Astrocyte (in vitro differentiated cells and primary cell): ENCODE data around the gene CTNNA3. TPM values are rescaled to one million over a fixed set of nuclear protein-coding genes. Genes with fewer than 3 reads are reported as not detected.

Source experiments
- DNase-seq: peaks from one replicate; pipeline ENCODE4 v3.0.0-alpha.2; 2010; ENCODE audit warnings: low read depth
- FAIRE-seq: peaks from 2 replicates; lab custom pipeline; 2011; peaks lifted over from hg19 to GRCh38; lab: Jason Lieb, UNC
- H2AFZ ChIP-seq: 2 replicates; pipeline ENCODE4 v1.6.0; 2012; ENCODE audit warnings: low read depth, low read length, inconsistent platforms
- H3K27ac ChIP-seq: 2 replicates; pipeline ENCODE4 v1.5.1; 2011; ENCODE audit warnings: low read depth, low read length, inconsistent platforms
- H3K27me3 ChIP-seq: 2 replicates; pipeline ENCODE4 v1.6.0; 2011; ENCODE audit warnings: low read length, inconsistent platforms; ENCODE audit not compliant: insufficient read depth
- H3K36me3 ChIP-seq: 2 replicates; pipeline ENCODE4 v1.5.1; 2011; ENCODE audit warnings: low read length, inconsistent platforms; ENCODE audit not compliant: insufficient read depth
- H3K4me1 ChIP-seq: 2 replicates; pipeline ENCODE4 v1.5.1; 2011; ENCODE audit warnings: low read length, inconsistent platforms; ENCODE audit not compliant: insufficient read depth
- H3K4me2 ChIP-seq: 2 replicates; pipeline ENCODE4 v1.6.0; 2012; ENCODE audit warnings: low read length, inconsistent platforms
- H3K4me3 ChIP-seq: 2 replicates; pipeline ENCODE4 v1.5.1; 2011; ENCODE audit warnings: low read depth, mild to moderate bottlenecking, low read length, inconsistent platforms; ENCODE audit not compliant: insufficient read depth
- H3K79me2 ChIP-seq: 2 replicates; pipeline ENCODE4 v1.6.0; 2012; ENCODE audit warnings: mild to moderate bottlenecking, low read length, inconsistent platforms; ENCODE audit not compliant: insufficient read depth
- H3K9ac ChIP-seq: 2 replicates; pipeline ENCODE4 v1.6.0; 2012; ENCODE audit warnings: mild to moderate bottlenecking, low read length, inconsistent platforms
- H3K9me3 ChIP-seq: 2 replicates; pipeline ENCODE4 v1.5.1; 2012; ENCODE audit warnings: low read depth, mild to moderate bottlenecking, low read length, inconsistent platforms; ENCODE audit not compliant: insufficient read depth
- H4K20me1 ChIP-seq: 2 replicates; pipeline ENCODE4 v1.6.0; 2012; ENCODE audit warnings: low read length, inconsistent platforms; ENCODE audit not compliant: insufficient read depth
- H3K27ac Mint-ChIP-seq: one replicate; pipeline ENCODE4 v1.8.0; 2021; ENCODE audit warnings: mild to moderate bottlenecking, mixed read lengths; ENCODE audit not compliant: unreplicated experiment
- H3K27me3 Mint-ChIP-seq: one replicate; pipeline ENCODE4 v1.8.0; 2021; ENCODE audit warnings: low read depth, mixed read lengths; ENCODE audit not compliant: unreplicated experiment
- H3K36me3 Mint-ChIP-seq: one replicate; pipeline ENCODE4 v1.8.0; 2021; ENCODE audit warnings: low read depth, mixed read lengths; ENCODE audit not compliant: unreplicated experiment
- H3K4me1 Mint-ChIP-seq: one replicate; pipeline ENCODE4 v1.8.0; 2021; ENCODE audit warnings: low read depth, mixed read lengths; ENCODE audit not compliant: unreplicated experiment
- H3K4me3 Mint-ChIP-seq: one replicate; pipeline ENCODE4 v1.8.0; 2021; ENCODE audit warnings: mild to moderate bottlenecking, moderate library complexity, mixed read lengths; ENCODE audit not compliant: unreplicated experiment
- H3K9me3 Mint-ChIP-seq: one replicate; pipeline ENCODE4 v1.8.0; 2021; ENCODE audit warnings: mild to moderate bottlenecking, mixed read lengths; ENCODE audit not compliant: unreplicated experiment
- EZH2 ChIP-seq: IDR thresholded peaks from 2 replicates; pipeline ENCODE4 v1.6.1; 2012; ENCODE audit warnings: mild to moderate bottlenecking, low read length, inconsistent platforms; ENCODE audit not compliant: insufficient read depth
- total RNA-seq: library from RNA; stranded (reverse); gene quantifications from 2 replicates; pipeline ENCODE4 v1.2.1, GENCODE V29; 2021
- TF ChIP-seq, protein P1 (sequence below): IDR thresholded peaks from 2 replicates; pipeline ENCODE4 v1.5.1; 2011; ENCODE audit warnings: low read depth, mild to moderate bottlenecking, inconsistent platforms, low read length, moderate library complexity; ENCODE audit not compliant: insufficient read depth

Gene CTNNA3
- total RNA-seq, 1 donor from 2014 or later = 0.73 TPM

DNA sequence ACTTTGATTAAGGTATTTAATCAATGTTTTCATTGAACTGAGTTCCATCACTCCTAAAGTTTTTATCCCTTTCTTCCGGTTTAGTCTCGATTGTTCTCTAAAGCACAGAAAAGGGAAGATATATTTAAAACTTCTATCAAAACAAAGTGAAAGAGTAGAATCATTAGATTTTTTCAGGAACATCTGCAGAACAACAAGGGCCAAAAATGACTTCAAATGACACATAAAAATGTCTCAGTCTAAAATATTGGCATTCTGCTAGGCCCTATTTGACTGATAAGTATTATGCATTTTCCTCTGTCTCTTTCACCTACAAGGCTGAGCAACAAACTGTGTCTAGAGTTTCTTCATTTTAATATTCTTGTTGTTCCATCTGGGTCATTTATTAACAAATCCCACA is 1669.7 kb downstream of the CTNNA3 start:
- TF ChIP-seq, protein P1, sequence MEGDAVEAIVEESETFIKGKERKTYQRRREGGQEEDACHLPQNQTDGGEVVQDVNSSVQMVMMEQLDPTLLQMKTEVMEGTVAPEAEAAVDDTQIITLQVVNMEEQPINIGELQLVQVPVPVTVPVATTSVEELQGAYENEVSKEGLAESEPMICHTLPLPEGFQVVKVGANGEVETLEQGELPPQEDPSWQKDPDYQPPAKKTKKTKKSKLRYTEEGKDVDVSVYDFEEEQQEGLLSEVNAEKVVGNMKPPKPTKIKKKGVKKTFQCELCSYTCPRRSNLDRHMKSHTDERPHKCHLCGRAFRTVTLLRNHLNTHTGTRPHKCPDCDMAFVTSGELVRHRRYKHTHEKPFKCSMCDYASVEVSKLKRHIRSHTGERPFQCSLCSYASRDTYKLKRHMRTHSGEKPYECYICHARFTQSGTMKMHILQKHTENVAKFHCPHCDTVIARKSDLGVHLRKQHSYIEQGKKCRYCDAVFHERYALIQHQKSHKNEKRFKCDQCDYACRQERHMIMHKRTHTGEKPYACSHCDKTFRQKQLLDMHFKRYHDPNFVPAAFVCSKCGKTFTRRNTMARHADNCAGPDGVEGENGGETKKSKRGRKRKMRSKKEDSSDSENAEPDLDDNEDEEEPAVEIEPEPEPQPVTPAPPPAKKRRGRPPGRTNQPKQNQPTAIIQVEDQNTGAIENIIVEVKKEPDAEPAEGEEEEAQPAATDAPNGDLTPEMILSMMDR = no peak
- TF ChIP-seq EZH2 = no peak
- no peak overlapping the region for H3K27ac ChIP-seq
- H3K4me1 ChIP-seq = no peaks in the 10 kb centered on the region
- no peaks in the 10 kb centered on the region for H3K4me1 Mint-ChIP-seq
- H3K36me3 Mint-ChIP-seq = no peaks in the 10 kb centered on the region
- no peak overlapping the region for H3K27ac Mint-ChIP-seq
- no peak overlapping the region for H3K4me3 Mint-ChIP-seq
- DNase-seq (no peak), FAIRE-seq (no peak)
- no peak overlapping the region for H3K9ac ChIP-seq
- H3K36me3 ChIP-seq = no peaks in the 10 kb centered on the region
- H2AFZ ChIP-seq = no peak overlapping the region
- no peaks in the 10 kb centered on the region for H3K79me2 ChIP-seq
- no peaks in the 10 kb centered on the region for H3K27me3 ChIP-seq
- H3K9me3 Mint-ChIP-seq = no peaks in the 10 kb centered on the region
- no peaks in the 10 kb centered on the region for H4K20me1 ChIP-seq
- H3K4me2 ChIP-seq = no peak overlapping the region
- no peaks in the 10 kb centered on the region for H3K9me3 ChIP-seq
- H3K4me3 ChIP-seq = no peak overlapping the region
- H3K27me3 Mint-ChIP-seq = no peaks in the 10 kb centered on the region

DNA sequence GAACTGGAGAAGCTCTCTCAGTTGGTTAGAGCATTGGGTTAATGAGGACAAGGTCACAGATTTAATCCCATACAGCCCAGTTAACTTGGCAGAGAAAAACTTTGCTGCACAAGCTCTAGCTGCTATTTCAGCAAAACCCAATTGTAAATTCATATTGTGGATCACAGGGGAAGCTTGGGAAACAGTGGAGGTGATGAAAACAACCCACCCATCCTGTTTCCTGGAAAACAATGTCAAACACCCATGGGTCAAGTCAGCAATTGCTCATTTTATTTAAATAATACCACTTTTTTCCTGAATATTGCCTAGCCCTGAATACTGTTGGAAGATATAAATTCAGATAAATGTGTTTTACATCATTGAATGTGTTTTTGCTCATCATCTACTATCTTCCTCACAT is 1670.8 kb downstream of the CTNNA3 start:
- H3K9me3 ChIP-seq = no peaks in the 10 kb centered on the region
- DNase-seq = no peak
- H3K36me3 ChIP-seq = no peaks in the 10 kb centered on the region
- TF ChIP-seq, protein P1 = no peak
- TF ChIP-seq EZH2 = no peak
- H3K4me1 ChIP-seq = no peaks in the 10 kb centered on the region
- H3K27me3 Mint-ChIP-seq = no peaks in the 10 kb centered on the region
- no peak overlapping the region for H3K9ac ChIP-seq
- no peak overlapping the region for H3K4me2 ChIP-seq
- no peak overlapping the region for H2AFZ ChIP-seq
- H3K4me3 Mint-ChIP-seq = no peak overlapping the region
- H3K79me2 ChIP-seq = no peaks in the 10 kb centered on the region
- H3K4me1 Mint-ChIP-seq = no peaks in the 10 kb centered on the region
- no peaks in the 10 kb centered on the region for H3K9me3 Mint-ChIP-seq
- no peak overlapping the region for H3K27ac Mint-ChIP-seq
- H4K20me1 ChIP-seq = no peaks in the 10 kb centered on the region
- no peak for FAIRE-seq
- no peak overlapping the region for H3K4me3 ChIP-seq
- no peaks in the 10 kb centered on the region for H3K36me3 Mint-ChIP-seq
- no peaks in the 10 kb centered on the region for H3K27me3 ChIP-seq
- H3K27ac ChIP-seq = no peak overlapping the region

DNA sequence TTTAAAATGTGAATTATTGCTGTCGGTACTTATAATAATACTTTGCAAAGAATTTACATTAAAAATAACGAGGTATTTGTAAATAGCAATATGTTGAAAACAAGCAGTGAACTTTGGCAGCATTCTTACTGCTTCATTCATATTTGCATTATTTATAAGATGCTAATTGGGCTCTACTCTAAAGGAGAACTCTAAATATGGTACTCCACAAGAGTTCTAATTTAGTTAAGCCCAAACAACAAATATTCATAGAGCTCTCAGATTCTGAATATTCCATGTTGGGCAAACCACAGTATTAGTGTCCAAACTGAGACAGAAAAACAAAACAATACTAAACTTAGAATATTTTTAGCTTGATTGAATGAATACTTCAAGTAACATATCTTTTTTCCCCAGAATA is 1674.6 kb downstream of the CTNNA3 start:
- no peak overlapping the region for H3K4me3 Mint-ChIP-seq
- H3K27ac Mint-ChIP-seq = no peak overlapping the region
- Histone ChIP-seq H3K4me3 (no peak overlapping the region), H3K27ac (no peak overlapping the region), H2AFZ (no peak overlapping the region), H3K4me1 (no peaks in the 10 kb centered on the region), H3K4me2 (no peak overlapping the region), H4K20me1 (no peaks in the 10 kb centered on the region), H3K9ac (no peak overlapping the region), H3K27me3 (no peaks in the 10 kb centered on the region), H3K36me3 (no peaks in the 10 kb centered on the region), H3K79me2 (no peaks in the 10 kb centered on the region), H3K9me3 (no peaks in the 10 kb centered on the region)
- H3K4me1 Mint-ChIP-seq = no peaks in the 10 kb centered on the region
- no peak for DNase-seq
- TF ChIP-seq, protein P1 = no peak
- TF ChIP-seq EZH2 = no peak
- no peaks in the 10 kb centered on the region for H3K9me3 Mint-ChIP-seq
- no peaks in the 10 kb centered on the region for H3K27me3 Mint-ChIP-seq
- no peak for FAIRE-seq
- H3K36me3 Mint-ChIP-seq = no peaks in the 10 kb centered on the region
